ENCODE data around the gene KCNC1.

Gene KCNC1

GRCh38 chr11:17734418-17734911 lies at the start of gene KCNC1:
Gene KCNC1 (plus strand): TSS chr11:17734781. CDS start chr11:17736003, 1,222 bp downstream.
- FAIRE-seq = no peak

DNA sequence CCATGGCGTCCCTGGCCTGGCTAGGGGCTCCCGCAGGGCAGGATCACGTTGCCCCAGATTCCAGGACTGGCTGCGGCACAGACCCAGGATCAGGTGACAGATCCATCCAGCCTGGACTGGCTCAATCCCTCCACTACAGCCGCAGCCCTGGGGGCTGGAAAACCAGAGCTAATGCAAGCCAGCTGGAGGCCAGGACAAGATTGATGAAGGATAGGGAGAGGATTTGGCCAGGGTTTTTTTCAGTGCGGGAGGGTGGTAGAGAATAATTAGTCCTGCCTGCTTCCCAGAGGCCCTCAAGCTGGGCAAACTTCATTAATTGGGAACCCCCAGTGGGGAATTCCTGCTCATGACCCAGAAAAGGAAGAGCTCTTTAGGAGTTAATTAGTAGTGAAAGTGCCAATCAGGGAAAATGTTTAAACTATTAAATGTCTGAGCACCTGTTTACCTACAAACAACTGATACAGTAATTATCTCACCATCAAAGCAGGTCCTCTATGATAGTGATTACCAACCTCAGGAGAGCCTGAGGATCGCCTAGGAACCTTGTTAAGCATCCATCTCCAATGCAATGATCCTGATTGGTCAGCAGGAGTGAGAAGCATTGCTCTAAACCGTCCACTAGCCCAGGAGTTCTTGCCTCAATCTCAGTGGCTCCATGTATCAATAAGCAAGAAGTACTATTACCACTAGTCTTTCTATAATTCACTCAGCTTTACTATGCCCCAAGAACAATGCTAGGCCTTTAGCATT lies 48.2 kb upstream of the KCNC1 start:
- no peak for FAIRE-seq

DNA sequence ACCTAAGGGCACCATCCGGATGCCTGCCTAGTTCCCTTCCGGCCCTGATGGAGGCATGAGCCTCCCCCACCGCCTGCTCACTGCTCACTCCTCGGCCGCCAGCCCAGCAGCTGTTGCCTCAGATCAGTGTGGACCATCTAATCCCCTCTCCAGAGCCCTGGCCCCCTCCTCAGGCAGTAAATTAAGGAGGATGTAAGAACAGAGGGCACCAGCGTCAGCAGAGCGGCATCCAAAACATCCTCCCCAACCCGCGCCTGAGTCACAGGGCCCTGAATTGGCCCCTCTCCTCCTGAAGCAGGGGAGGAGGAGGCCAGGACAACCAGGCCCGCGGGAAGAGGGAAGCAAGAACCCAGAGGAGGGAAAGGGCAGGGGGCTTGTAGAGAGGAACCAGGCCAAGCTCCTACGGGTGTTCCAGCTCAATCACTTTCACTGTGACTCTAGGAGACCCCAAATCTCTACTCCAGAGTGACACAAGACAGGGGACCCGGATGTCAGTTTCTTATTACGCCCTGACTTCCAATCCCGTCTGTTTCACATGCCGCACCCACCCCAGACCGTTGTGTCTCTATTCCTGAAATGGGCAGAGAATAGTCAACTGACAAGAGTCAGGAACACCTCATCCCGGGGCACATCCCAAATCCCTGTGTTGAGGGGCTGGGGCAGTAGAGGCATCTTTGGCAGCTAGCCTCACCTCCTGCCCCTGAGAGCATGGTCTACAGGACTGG lies 46.5 kb upstream of the KCNC1 start:
- no peak for FAIRE-seq

DNA sequence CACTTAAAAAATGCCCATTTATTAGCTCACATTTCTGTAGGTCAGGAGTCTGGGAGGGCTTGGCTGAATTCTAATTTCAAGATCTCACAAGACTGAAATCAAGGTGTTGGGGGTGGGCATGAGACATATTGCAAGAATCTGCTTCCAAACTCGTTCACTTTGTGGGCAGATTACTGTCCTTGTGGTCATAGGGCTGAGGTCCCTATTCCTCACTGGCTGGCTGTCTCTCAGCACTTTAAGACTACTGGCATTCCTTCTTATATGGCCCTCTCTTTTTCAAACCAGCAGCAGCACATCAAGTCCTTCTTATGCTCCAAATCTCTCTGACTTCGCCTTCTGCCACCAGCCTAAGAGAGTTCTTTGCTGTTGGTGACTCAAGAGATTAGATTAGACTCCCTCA lies 43.0 kb upstream of the KCNC1 start:
- FAIRE-seq = no peak

DNA sequence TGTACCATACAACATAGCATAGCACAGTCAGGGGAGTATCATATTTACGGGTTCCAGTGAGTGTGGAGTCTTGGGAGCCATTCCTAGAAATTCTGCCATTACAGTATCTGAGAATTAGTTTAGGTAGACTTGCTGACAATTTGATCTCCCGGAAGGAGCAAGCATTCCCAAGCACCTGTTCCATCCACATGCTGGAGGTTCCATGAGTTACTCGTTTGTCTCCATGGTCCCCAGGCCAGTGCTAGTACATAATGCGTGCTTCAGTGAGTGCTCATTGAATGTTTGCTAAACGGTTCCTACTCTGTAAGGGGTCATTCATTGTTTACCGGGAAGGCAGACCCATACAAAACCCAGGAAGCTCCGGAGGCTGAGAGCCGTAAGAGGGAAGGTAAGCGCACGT lies 42.6 kb upstream of the KCNC1 start:
- no peak for FAIRE-seq

DNA sequence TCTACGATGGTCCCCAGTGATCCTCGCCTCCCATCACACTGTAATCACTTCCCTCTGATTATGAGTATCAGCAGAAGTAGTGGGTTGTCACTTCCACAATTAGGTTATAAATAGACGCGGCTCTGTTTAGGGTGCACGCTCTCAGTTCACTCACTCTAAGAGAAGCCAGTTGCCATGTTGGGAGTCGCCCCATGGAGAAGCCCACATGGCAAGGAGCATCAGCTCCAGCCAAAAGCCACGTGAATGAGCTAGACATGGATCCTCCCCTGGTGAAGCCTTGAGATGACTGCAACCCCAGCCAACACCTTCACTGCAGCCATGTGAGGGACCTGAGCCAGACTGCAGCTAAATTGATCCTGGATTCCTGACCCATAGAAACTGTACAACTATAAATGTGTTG lies 41.6 kb upstream of the KCNC1 start:
- no peak for FAIRE-seq

GRCh38 chr11:17693531-17693930 lies 41.0 kb upstream of the KCNC1 start:
- FAIRE-seq = no peak

DNA sequence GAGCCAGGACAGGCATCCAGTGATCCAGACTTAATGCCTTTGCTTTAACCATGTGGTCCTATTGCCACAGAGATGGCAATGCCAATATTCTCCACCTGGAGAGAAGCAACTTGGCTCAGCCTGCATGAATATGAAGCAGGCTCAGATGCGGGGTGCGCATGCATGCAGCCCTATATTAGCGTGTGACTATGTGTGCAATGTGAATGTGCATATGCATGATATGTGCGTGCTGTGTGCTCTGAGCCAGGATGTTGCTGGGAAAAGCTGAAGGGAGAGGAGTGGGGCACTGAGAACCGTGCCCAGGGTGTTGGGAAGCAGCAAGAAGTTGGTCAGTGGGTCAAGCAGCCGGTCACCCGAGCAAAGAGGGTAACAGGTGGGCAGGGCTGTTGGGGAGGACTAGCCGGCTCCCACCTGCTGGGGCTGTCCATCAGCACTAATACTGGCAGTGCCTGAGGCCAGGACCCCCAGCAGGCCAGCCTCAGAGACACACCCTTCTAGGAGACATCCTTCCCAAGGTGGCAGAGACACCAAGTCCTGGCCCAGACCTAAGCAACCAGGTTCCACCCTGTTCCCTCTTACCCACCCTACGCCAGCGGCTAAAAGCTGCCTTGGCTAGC lies 40.0 kb upstream of the KCNC1 start:
- FAIRE-seq = no peak

- no peak for FAIRE-seq
Measured at GRCh38 chr11:17695454-17696441, 38.8 kb upstream of the KCNC1 start.

DNA sequence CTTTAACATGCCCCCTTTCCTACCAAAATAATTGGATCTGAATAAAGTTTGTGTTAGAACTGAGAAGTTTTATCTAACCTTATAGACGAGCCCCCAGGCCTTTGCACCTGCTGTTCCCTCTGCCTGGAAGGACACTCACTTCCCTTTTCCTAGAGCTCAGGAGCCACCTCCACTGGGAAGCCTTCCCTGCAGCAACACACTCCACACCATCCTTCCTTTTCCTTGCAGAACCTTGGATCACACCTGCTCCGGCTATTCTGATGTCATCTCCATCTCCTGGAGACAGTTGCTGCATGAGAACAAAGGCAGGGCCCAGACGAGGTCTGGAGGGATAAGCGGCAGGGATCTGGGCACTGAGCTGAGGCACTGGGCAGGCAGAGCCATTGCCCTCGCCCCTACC lies 37.8 kb upstream of the KCNC1 start:
- no peak for FAIRE-seq

DNA sequence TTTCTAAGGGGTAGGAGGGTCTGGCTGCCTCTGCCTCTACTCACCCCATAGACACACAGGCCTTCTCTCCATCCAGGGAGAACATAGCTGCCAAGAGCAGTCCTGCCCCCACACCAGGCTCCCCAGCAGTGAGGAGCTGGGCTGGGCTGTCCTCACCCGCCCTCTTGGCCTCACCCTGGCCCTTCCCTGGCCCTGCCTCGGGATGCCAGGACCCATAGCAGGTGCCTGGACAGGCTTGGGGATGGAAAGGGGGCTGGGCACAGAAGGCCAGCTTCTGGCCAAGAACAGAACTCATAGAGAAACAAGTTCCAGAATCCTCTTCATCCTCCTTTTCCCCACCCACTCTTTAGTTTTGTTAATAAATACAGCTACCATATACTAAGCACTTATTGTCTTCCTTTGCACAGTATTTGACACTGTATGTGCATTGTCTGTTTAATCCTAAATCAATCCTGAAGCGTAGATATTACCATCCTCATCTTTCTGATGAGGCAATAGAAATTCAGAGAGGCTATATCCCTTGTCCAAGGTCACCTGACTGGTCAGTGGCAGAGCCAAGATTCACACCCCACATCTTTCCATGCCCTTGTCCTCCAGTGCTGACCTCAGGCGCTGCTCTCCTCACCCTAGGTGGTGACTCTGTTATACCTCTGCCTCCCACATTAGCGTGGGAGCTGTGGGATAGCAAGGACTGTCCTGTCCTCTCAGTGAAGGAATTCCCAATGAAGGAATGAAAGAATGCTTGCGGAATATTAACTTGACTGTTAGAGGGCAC lies 37.2 kb upstream of the KCNC1 start:
- no peak for FAIRE-seq

GRCh38 chr11:17699147-17700114 lies 35.1 kb upstream of the KCNC1 start:
- no peak for FAIRE-seq

GRCh38 chr11:17700991-17701390 lies 33.6 kb upstream of the KCNC1 start:
- FAIRE-seq = no peak

GRCh38 chr11:17702876-17703275 lies 31.7 kb upstream of the KCNC1 start:
- no peak for FAIRE-seq

DNA sequence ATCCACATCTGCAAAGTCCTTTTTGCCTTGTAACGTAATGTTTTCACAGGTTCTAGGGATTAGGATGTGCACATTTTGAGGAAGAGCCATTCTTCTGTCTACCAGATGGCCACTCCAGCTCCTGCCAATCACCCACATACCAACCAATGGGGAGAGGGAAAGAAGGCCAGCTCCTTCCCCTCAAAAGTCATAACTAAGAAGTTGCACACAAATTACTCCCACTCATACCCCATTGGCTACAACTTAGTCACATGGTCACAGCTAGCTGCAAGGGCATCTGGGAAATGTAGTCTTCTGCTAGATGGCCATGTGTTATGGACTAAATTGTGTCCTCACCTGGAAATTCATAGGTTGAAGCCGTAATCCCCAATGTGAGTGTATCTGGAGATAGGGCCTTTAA lies 30.6 kb upstream of the KCNC1 start:
- FAIRE-seq = no peak

GRCh38 chr11:17707830-17708229 lies 26.8 kb upstream of the KCNC1 start:
- FAIRE-seq = no peak

- no peak for FAIRE-seq
Measured at GRCh38 chr11:17711836-17712235, 22.7 kb upstream of the KCNC1 start.

GRCh38 chr11:17713851-17714250 lies 20.7 kb upstream of the KCNC1 start:
- FAIRE-seq = no peak

DNA sequence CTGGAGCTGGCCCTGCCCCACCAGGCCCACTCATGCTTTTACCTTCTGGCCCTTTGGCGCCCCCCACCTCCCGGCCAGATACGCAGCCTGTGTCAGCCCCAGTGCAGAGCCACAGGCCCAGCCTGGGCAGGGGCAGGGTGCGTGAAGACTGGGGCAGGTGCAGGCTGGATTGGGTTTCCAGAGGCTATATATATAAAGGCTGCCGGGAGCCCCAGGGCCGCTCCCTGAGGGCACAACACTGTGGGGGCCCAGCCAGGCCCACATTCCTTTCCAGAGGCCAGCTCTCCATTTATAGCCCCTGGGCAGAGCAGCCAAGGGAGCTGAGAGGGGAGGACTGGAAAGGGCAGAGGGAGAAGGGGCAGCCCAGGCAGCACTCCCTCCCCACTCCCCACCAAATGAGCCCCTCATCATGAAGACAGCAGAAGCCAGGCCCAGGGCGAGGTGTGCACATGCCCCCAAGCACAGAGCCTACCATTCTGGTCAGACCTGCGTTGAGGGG lies 20.2 kb upstream of the KCNC1 start:
- no peak for FAIRE-seq

DNA sequence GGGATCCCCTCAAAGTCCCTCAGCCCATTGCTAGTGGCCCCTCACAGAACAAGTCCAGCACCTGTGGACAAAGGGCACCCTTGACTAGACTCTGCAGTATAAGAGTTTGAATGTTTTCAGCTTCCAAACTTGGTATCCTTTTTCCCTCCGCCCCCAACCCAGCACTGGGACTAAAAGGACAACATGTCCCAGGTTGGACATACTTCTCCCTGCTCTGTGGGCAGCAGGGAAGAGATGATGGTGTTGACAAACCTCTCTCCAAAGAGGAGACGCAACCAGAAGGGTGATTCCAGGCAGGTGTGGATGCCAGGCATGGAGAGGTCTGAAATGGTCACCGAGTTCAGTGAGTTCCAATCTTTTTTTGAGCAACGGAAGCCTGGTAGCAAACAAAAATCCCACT lies 19.7 kb upstream of the KCNC1 start:
- no peak for FAIRE-seq

All from A204.1 (cell line).